ENCODE data around the gene SLC13A5.

DNA sequence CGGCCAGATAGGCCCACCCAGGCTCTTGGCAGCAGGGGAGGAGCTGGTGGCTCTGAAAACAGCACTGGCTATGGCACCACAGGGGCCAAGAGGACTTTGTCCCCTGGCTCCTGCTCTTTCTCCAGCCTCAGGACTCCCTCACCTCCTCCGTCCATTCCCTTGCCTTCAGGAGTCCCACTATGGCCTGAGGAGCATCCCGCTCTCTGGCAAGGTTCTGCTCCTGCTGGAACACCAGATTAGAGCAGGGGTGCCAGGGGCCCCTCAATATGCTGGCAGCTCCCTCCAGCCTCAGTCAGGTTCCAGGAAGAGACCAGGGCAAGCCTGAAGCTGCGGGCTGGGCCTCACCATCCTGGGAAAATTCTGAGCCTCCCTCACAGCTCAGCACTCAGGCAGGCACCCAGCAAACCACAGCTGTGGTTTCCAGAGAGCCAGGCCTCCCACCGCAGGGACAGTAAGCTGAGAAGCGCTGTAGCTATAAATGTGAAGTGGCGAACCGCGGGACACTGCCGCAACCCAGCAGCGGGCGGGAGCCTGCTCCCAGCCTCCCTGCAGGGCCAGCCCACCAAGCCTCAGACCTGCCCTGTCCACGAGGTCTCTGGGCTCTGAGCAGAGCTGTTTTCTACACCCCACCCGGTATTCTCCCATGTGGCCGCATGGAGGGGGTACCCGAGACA lies 35.9 kb downstream of the SLC13A5 start:
- TF ChIP-seq CTCF (conservative IDR thresholded peaks at IDR 0.05; ENCODE audit: low read length): no peak
- TF ChIP-seq EZH2phosphoT487 (IDR thresholded peaks at IDR 0.05; ENCODE audit: borderline replicate concordance): 0 out of 2 replicates have a peak, but pooled peaks have one; percentile 4
